HEK293T (cell line): Measurements from ENCODE around the gene HIBCH.
A peak's percentile ranks its signal among the peaks of the same experiment; 100 is the strongest.
"Not testable (repeated sequence)": the region's sequence is repeated elsewhere in the genome, so short reads cannot be mapped to it uniquely, and the experiment has no call there.

Experiments
- CTCF ChIA-PET: fragments of 350-600 bp; formaldehyde crosslinking; extraction: SDS; loops from one replicate; lab custom pipeline; 2021; ENCODE audit warnings: antibody characterized with exemption, inconsistent platforms; lab: Yijun Ruan, JAX
- POLR2A ChIA-PET: fragments of 350-600 bp; formaldehyde crosslinking; extraction: SDS; loops from one replicate; lab custom pipeline; 2020; ENCODE audit warnings: antibody characterized with exemption, inconsistent platforms; lab: Yijun Ruan, JAX
- DNase-seq: peaks from one replicate; pipeline ENCODE4 v3.0.0; 2012; ENCODE audit warnings: mixed read lengths; ENCODE audit errors: extremely low spot score
- ARNT ChIP-seq: fragments of 450-650 bp; IDR thresholded peaks from 2 replicates; pipeline ENCODE4 v1.6.1; 2017; ENCODE audit warnings: mild to moderate bottlenecking
- BHLHE40 ChIP-seq: fragments of 450-650 bp; IDR thresholded peaks from 2 replicates; pipeline ENCODE4 v1.6.1; 2016; ENCODE audit warnings: mild to moderate bottlenecking, moderate library complexity, borderline replicate concordance
- CTBP1 ChIP-seq: fragments of 450-650 bp; IDR thresholded peaks from 2 replicates; pipeline ENCODE4 v1.6.1; 2016; ENCODE audit warnings: borderline replicate concordance
- ELF4 ChIP-seq: fragments of 450-650 bp; IDR thresholded peaks from 2 replicates; pipeline ENCODE4 v1.6.1; 2017; ENCODE audit warnings: antibody characterized with exemption
- FOXA1 ChIP-seq: fragments of 450-650 bp; IDR thresholded peaks from 2 replicates; pipeline ENCODE4 v1.6.1; 2016; ENCODE audit warnings: mild to moderate bottlenecking
- FOXK2 ChIP-seq: fragments of 450-650 bp; IDR thresholded peaks from 2 replicates; pipeline ENCODE4 v1.6.1; 2016; ENCODE audit warnings: mild to moderate bottlenecking
- FOXM1 ChIP-seq: fragments of 450-650 bp; IDR thresholded peaks from 2 replicates; pipeline ENCODE4 v1.6.1; 2017; ENCODE audit warnings: mild to moderate bottlenecking, borderline replicate concordance
- HDGF ChIP-seq: fragments of 450-650 bp; IDR thresholded peaks from 2 replicates; pipeline ENCODE4 v1.6.1; 2017; ENCODE audit warnings: antibody characterized with exemption, borderline replicate concordance
- L3MBTL2 ChIP-seq: fragments of 450-650 bp; conservative IDR thresholded peaks from 2 replicates; pipeline ENCODE4 v1.6.1; 2016; ENCODE audit warnings: mild to moderate bottlenecking
- LEF1 ChIP-seq: fragments of 450-650 bp; IDR thresholded peaks from 2 replicates; pipeline ENCODE4 v1.6.1; 2017; ENCODE audit warnings: mild to moderate bottlenecking, borderline replicate concordance
- NFRKB ChIP-seq: fragments of 450-650 bp; IDR thresholded peaks from 2 replicates; pipeline ENCODE4 v1.6.1; 2016; ENCODE audit warnings: mild to moderate bottlenecking, moderate library complexity
- PKNOX1 ChIP-seq: fragments of 450-650 bp; IDR thresholded peaks from 2 replicates; pipeline ENCODE4 v1.6.1; 2016
- SP1 ChIP-seq: fragments of 450-650 bp; IDR thresholded peaks from 2 replicates; pipeline ENCODE4 v1.6.1; 2017
- SUZ12 ChIP-seq: fragments of 450-650 bp; IDR thresholded peaks from 2 replicates; pipeline ENCODE4 v1.6.1; 2016; ENCODE audit warnings: mild to moderate bottlenecking
- TARDBP ChIP-seq: fragments of 450-650 bp; IDR thresholded peaks from 2 replicates; pipeline ENCODE4 v1.6.1; 2016
- ZNF384 ChIP-seq: fragments of 450-650 bp; IDR thresholded peaks from 2 replicates; pipeline ENCODE4 v1.6.1; 2016

Gene HIBCH

DNA sequence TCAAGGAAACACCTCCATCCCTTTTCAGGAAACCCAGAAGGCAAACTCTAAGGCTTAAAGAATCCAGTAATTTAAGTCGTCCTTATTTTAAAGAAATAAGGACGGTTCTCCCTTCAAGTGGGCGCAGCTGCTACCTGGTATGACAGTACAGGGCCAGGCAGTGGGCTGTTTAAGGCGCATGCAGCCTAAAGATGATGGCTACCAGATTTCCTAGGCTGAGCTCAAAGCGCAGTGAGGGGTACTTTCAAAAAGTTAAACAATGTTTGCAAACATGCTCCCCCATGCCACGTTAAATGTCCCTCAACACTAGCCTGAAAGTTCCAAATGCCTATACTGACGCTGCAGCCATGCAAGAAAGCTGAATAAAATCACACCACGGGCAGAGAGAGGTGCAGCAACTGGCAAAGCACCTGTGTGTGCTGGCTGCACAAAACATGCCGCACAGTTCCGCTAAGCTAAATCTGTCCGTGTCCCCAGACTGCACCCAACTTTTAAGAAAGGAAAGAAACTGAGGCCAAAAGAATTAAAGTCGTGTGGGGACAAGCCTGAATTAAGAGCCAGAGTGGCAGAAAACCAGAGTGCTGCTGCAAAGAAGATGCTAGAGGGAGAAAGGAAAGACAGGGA, 583 bp downstream of the HIBCH start:
- DNase-seq: peak; percentile 14
- TF ChIP-seq TARDBP (no peak), LEF1 (no peak), BHLHE40 (no peak), SP1 (no peak), FOXM1 (no peak)
- CTCF ChIA-PET: interaction anchor here (0.6 to 0.9 kb wide), 3 partner anchors 197 to 555 kb away, joined by 3 to 7 read pairs (median 4); no protein-coding TSS in a partner anchor
- POLR2A ChIA-PET: interaction anchor here (1.2 to 2.2 kb wide), 4 partner anchors 10 to 556 kb away, joined by 4 to 17 read pairs (median 7); partner anchors contain the start of genes INPP1 and OSGEPL1

DNA sequence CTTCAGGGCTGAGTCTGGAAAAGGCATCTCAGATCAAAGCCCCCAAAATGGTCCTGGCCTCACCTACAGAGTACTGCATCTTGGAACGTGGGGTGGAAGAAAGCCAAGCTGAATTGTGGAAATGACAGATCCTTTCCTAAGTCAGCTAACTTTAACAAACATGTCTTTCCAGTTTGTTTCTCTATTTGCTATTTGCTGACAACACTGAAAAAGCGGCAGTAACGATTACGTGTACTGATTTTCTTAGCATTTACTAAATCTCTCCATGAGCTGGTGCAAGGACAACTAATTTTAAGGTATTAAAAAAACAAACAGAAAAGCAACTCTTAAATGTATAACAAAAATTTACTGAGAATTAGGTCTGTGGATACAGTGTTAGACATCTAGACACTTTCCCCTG, 1.1 kb downstream of the HIBCH start:
- ChIA-PET CTCF (interaction anchor here (0.6 to 0.7 kb wide), 2 partner anchors 197 to 554 kb away, joined by 3 to 7 read pairs; no protein-coding TSS in a partner anchor), POLR2A (interaction anchor here (1.8 to 2.2 kb wide), 2 partner anchors 10 to 26 kb away, joined by 8 to 17 read pairs; partner anchors contain the start of gene INPP1)
- TF ChIP-seq FOXA1: no peak
- TF ChIP-seq ZNF384: no peak
- no peak for TF ChIP-seq TARDBP
- TF ChIP-seq SUZ12: no peak
- TF ChIP-seq FOXM1: no peak
- no peak for TF ChIP-seq L3MBTL2
- no peak for TF ChIP-seq FOXK2
- TF ChIP-seq BHLHE40: no peak
- TF ChIP-seq ARNT: no peak
- no peak for TF ChIP-seq LEF1
- TF ChIP-seq CTBP1: no peak
- no peak for DNase-seq

DNA sequence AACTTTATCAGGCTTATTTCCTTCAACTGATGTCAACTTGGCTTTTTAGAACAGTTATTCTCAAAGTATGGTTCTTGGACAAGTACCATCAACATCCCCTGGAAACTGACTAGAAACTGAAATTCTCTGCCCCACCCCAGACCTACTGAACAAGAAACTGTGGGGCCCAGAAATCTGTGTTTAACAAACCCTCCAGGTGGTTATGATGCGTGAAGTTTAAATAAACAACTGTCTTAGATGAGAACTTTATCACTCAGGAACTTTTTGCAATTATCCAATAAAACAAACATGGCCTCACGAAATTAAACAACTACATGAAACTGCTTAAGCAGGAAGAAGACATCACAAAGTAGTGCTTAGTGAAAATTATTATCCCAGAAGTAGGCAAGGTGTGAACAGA, 4.4 kb downstream of the HIBCH start:
- DNase-seq: no peak
- ChIA-PET POLR2A (no interaction called here), CTCF (no interaction called here)
- TF ChIP-seq FOXA1: no peak
- TF ChIP-seq PKNOX1: no peak
- no peak for TF ChIP-seq BHLHE40
- TF ChIP-seq SUZ12: no peak
- TF ChIP-seq ZNF384: no peak
- TF ChIP-seq NFRKB: no peak
- TF ChIP-seq FOXM1: no peak

- POLR2A ChIA-PET: no interaction called here
- CTCF ChIA-PET: interaction anchor here (0.9 kb wide), 1 partner anchor 31 kb away, joined by 3 read pairs; no protein-coding TSS in a partner anchor
- DNase-seq: no peak
- no peak for TF ChIP-seq FOXA1
- no peak for TF ChIP-seq L3MBTL2
- TF ChIP-seq ELF4: no peak
- TF ChIP-seq LEF1: no peak
- no peak for TF ChIP-seq HDGF
- TF ChIP-seq ARNT: no peak
- TF ChIP-seq FOXK2: no peak
- TF ChIP-seq PKNOX1: no peak
- TF ChIP-seq SUZ12: no peak
- no peak for TF ChIP-seq ZNF384
- no peak for TF ChIP-seq CTBP1
- TF ChIP-seq SP1: no peak
- no peak for TF ChIP-seq FOXM1
- no peak for TF ChIP-seq BHLHE40
- TF ChIP-seq NFRKB: no peak
- no peak for TF ChIP-seq TARDBP
Measured at GRCh38 chr2:190313880-190314279, 5.7 kb downstream of the HIBCH start.

- DNase-seq, CTCF ChIA-PET, POLR2A ChIA-PET: not testable (repeated sequence)
Measured at GRCh38 chr2:190312635-190313025, 7.0 kb downstream of the HIBCH start.

- ChIA-PET POLR2A (no interaction called here), CTCF (no interaction called here)
- TF ChIP-seq ARNT: no peak
- no peak for TF ChIP-seq HDGF
- TF ChIP-seq L3MBTL2: no peak
- TF ChIP-seq CTBP1: no peak
- TF ChIP-seq SUZ12: no peak
- no peak for TF ChIP-seq FOXK2
- no peak for TF ChIP-seq NFRKB
- no peak for TF ChIP-seq ELF4
- TF ChIP-seq LEF1: no peak
- no peak for TF ChIP-seq ZNF384
- no peak for TF ChIP-seq TARDBP
- no peak for TF ChIP-seq SP1
- TF ChIP-seq BHLHE40: no peak
- no peak for TF ChIP-seq FOXA1
- no peak for TF ChIP-seq FOXM1
- no peak for TF ChIP-seq PKNOX1
- no peak for DNase-seq
Measured at GRCh38 chr2:190311893-190312634, 7.6 kb downstream of the HIBCH start.
